ENCODE results near the gene RGS11.

Gene RGS11

DNA sequence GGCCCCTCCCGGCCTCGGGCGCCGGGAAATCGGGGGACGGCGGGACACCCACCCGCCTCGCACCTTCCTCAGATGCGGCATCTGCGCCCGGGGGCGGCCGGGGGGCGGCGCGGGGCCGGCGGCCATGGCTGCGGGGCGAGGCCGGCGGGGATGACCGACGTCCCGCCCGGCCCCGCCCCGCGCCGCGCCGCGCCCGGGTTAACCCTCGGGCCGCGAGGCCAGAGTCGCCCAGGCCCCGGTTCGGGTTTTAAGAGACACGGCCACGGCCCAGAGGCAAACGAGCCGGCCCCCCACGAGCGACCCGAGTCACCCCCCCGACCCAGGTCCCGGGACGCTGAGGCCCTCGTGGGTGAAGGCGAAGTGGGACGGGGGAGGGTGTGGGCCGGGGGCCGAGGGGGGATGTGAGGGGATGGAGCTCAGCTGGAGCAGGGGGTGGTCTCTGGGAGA, at the start of gene RGS11:
Gene RGS11, minus strand, starts transcription at position 159 of the 447 bp plus-strand sequence. Its CDS starts 33 bp downstream, at position 126.
- no peak for DNase-seq

DNA sequence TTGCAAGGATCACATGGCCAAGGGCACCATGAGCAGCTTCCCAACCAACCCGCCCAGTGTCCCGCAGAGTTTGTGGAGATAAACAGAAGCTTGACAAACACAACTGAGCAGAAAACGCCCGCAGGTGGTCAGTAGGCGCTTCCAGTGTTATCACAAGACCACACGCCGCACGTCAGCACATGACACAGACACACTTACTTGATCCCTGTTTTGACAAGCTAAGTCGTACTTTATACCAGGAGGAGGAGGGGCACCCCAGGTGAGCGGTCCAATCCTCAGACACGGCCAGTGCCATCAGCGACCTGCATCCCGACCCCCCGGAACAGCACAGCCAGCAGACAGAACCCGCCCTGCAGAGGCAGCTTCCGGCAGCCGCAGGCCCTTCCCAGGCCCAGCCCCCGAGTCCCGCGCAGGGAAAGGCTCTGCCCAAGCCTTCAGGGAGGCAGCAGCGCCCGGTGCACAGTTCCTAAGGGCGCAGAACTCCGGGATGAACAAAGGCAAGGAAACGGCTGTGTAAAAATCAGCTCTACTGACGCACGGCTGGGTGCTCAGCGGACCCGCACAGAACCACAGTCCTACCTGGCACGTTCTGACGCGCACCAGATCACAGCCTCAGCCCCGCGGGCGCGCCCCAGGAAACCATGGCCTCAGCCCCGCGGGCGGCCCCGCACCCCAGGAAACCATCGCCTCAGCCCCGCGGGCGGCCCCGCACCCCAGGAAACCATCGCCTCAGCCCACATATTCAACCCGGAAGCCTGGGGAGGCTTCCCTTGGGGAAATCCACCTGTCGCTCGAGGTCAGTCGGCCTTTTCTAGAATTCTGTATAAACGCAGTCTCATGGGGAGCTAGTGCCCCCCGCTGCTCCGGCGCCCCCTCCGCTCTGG, 48.9 kb upstream of the RGS11 start:
- DNase-seq: no peak

DNA sequence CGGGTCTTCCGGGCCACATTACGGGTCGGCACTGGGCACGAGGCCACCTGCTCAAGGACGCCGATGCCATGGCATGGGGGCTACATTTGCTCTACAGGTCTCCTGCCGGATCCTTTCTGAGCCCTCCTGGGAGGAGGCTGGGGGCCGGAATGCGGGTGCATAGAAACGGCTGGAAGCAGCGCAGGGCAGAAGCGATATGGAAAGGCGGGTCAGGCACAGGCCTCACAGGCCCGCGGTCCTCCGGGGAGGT, 48.4 kb upstream of the RGS11 start:
- DNase-seq: no peak

DNA sequence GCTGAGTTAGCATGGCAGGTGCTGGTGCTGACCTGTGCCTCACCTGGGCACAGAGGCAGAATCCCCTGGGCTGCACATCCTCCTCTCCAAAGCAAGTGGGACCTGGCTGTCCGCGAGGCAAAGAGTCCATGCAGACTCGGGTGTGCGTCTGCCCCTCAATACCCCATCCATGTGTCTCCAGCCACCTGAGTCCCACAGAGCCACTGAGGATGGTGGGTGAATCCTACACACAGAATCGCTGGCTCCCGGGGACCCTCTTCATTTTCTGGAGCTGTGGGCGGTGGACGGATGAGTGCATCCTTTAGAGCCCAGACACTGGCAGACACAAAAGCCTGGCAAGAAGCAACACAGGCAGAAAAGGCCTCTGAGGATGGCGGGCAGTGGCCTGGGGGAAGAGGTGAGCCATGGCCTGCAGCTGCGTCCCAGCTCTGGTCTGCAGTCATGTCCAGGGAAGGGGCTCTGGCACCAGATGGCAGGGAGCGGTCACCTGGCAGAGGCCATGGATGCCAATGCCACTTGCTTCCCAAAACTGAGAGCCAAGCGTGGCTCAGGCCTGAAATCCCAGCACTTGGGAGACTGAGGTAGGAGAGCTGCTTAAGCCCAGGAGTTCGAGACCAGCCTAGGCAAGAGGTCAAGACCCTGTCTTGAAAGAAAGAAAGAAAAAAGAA, 46.9 kb upstream of the RGS11 start:
- DNase-seq: no peak

DNA sequence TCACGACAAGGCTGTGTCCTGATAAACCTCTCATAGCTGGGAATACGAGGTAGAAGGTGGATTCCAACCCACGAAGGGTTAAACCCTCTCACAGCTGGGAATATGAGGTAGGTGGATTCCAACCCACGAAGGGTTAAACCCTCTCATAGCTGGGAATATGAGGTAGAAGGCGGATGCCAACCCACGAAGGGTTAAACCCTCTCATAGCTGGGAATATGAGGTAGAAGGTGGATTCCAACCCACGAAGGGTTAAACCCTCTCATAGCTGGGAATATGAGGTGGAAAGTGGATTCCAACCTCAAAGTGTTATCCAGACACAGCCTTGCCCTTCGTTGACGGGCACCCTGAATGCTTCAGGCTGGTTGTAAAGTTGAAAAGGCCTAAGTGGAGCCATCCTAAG, 45.8 kb upstream of the RGS11 start:
- no peak for DNase-seq

DNA sequence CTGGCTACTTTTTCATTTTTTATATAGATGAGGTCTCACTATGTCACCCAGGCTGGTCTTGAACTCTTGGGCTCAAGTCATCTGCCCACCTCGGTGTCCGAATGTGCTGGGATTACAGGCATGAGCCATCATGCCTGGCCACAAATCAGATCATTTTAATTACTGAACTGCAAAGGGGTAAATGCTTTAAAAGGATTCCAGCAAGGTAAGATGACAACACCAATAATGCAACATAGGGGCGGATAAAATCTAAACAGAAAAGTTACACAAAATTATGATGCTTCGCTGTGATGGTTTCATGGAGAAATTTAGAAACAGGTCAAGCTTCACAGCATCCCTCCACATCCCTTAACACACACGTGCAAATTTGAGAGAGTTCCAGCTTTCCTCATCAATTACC, 44.5 kb upstream of the RGS11 start:
- no peak for DNase-seq

DNA sequence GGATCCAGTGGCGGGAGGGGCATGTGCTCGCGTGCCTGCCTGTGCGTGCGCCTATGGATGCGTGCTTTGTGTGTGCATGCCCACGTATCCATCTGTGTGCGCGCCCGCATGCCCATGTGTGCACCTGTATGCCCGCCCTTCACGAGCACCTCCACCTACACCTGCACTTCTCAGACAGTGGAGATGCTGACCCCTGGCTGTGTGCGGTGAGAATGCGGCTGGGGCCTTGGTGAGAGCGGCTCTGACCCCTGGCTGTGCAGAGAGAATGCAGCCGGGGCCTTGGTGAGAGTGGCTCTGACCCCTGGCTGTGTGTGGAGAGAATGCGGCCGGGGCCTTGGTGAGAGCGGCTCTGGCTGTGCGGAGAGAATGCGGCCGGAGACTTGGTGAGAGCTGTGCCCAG, 42.9 kb upstream of the RGS11 start:
- no peak for DNase-seq

DNA sequence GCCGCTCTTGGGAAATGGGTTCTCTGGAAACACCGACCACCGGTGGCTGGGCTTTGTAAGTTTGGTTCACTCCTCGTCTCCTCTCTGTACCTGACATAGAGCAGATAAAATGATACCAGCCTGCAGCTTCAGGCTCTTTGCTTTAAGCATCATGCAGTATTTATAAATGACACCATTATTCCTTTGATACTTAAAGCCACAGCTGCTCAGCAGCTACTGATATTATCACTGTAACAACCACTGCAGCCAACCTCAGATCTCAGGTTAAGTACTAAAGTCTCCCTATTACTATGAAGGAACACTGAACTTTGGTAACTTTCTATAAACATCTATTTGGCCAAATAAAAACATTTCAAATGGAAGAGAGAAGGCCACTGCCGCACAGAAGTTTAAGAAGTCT, 41.8 kb upstream of the RGS11 start:
- no peak for DNase-seq

DNA sequence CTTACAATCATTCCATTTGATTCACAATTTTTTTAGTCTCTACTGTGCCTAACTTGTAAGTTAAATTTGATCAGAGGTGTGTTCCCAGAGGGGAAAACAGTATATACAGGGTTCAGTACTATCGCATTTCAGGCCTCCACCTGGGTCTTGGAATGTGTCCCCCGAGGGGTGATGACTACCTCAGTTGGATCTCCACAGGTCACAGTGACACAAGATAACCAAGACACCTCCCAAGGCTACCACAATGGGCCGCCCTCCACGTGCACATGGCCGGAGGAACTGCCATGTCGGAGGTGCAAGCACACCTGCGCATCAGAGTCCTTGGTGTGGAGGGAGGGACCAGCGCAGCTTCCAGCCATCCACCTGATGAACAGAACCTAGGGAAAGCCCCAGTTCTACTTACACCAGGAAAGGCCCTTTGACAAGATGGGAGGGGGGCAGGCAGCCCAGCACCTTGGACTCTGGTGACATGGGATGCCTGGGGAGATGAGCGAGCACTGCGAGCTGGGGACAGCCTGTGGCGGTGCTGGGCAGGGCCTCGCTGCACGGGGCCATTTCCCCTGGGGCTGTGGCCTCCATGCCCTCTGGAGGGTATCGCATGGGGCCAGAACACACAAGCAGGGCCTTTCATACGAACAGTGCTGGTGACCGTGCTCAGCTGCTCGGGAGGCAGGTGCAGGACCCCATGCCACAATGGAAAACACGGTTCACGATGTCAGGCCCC, 41.2 kb upstream of the RGS11 start:
- no peak for DNase-seq

DNA sequence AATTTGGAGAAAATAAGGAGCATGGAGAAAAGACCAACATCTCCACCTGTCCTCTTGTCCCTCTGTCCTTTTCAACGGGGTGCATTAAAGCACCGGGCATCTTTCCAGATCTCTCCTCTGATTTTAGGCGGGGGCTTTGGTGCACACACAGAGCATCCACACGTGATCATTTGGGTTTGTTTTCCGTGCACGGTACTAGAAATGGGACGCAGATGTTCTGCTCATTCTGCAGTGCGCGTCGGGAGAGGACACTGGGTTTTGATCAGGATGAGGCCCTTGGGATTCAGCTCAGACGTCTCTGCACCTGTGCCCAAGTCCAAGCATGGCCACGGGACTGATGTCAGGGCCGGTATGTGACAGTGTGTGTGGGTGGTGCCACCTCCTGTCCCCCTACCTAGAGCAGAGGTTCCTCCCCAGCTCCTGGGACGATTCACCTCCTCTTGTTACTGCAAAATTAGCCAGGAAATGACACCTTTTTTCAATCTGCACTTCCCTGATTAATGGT, 39.1 kb upstream of the RGS11 start:
- no peak for DNase-seq

DNA sequence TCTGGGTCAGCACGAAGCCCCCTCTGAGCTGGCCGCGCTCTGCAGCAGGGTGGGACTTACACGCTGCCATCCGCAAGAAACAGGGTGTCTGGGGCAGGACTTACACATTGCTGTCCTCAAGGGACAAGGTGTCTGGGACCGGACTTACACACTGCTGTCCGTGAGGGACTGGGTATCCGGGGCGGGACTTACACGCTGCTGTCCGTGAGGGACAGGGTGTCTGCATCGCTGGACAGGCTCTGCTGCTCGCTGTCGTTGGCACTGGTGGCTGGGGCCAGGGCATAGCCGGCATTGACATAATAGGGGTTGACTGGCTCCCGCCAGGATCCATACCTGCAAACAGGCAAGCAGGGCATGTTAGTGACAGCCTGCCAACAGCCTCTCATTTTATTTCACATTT, 38.6 kb upstream of the RGS11 start:
- no peak for DNase-seq

DNA sequence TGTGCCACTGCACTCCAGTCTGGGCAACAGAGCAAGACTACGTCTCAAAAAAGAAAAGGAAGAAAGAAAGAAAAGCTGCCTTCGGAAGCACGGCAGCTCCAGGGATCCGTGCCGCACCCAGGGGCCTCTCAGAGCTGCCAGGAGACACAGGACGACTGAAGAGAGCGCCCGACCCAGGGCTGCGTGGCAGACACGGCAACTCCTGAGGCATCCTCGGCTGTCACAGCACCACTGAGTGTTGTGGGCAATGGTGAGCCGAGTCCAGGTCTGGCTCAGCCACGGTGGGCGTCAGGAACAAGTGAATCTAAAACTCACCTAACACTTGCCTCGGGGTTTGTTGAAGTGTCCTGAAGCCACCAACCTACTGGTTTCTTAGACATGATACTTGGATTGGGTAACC, 36.0 kb upstream of the RGS11 start:
- DNase-seq: no peak

DNA sequence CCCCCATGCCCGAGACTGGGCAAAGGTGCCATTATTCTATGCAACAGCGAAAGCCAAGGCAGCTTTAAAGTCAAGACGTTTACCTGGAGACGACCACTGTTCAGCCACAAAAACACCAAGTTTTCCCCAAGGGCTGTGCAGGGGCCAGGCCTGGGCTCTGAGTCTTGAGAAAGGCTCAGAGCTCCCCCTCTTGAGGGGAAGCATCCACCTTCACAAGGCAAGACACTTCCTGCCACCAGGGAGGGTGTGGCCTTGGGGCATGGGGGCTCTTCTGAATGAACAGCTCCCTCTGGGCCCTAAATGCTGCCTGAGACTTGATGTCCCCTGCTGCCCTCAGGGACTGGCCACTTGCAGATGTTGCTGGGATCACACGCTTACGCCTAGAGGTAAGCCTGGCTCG, 33.7 kb upstream of the RGS11 start:
- DNase-seq: no peak

DNA sequence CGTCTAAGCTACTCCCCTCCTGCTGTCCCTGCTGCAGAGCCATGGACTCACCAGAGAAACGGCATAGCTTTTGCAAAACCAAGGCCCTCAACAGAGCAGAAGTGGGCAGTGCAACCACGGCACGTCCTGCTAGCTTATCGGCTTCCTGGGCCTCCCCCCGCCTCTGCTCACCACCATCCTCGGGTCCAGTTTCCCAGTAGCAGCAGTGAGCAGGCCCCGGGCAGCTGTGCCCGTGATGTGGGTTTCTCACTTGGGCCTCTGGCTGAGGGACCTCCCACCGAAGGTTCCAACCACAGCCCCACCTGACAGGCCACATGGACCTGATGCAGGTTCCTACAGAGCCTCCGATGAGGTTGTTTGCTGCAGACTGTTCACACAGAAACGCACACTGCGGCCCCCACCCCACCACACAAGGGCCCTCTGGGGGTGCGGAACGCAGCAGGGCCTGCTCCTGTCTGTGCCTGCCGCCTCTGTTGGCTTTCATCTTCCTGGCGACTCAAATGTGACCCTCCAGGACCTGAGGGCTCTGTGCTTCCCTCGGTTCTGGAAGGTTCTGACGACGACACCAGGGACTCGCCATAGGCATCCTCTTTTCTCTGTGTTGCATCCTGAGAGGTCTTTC, 32.1 kb upstream of the RGS11 start:
- no peak for DNase-seq

DNA sequence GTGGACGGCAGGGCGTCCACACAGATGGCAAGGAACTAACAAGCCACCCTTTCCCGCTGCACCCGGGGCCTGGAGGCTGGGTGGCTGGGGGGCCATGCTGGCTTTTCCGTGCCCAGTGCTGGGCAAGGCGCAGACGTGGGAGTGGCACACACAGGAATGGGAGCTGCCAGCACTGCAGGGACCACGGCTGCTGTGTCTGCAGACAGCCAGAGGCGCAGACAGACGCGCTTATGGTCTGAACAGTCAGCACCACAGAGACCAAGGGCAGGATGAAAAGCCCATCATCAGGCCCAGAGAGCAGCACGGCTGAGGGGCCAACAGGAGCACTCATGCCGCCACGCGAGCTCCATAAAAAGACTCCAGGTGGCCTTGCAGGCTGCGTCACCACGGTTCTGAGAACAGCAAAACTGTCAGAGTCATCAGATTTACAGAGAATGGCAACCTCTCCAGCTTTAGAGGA, 31.2 kb upstream of the RGS11 start:
- no peak for DNase-seq

DNA sequence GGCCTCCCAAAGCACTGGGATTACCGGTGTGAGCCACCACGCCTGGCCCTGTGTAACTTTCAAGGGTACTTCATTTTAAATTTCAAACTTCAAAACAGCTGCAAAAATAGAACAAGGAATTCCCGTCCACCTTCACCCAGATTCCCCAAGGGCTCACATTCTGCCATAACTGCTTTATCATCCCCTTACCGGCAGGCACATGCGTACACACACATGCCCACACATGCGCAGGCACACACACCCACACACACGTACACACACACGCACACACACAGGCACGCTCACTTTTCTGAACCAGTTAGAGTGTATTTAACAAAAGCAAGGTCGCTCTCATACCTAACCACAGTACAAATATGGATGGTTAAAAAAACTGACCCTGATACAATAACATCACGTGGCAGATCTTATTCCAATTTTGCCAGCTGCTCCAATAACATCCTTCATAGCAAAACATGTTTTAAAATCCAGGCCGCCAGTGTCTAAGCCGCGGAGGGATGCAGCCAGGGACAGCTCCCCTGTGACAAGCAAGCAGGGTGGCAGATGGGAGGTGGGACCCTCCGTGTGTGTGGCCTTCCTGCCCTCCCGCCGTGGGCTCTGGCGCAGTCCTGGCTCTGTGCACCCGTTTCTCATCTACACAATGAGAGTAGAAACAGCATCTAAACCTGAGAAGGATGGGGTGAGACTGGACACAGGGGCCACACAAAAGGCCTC, 30.3 kb upstream of the RGS11 start:
- no peak for DNase-seq

DNA sequence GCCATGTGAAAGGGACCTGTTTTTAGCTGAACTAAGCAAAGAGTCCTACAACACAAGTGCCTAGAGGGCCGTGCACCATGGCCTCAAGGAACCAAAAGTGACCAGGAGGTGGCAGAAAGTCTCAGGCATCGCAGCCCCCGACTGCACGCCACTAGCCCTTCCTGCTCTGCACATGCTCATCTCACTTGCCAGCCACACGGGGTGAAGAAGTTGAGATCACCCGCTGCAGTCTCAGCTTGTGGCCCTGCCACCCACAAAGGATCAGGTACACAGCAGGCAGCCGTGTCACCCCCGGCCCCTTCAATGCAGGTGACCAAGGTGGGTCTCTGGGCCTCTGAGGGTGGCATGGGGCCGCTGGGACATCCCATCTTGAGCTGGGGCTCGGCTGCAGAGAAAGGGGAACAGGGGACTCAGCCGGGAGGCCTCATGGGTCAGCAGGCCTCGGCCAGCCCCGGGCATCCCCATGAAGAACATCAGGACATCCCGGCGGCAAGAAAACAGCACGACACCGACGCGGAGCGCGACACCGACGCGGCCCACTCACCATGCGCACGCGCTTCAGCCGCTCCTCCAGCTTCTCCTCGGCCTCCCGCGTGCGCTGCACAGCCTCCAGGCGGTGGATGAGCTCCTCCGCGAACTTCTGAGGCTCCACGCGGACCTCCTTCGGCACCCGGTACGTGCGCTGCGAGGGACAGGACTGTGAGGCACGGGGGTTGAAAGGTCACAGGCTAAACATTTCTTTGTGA, 28.2 kb upstream of the RGS11 start:
- DNase-seq: no peak

DNA sequence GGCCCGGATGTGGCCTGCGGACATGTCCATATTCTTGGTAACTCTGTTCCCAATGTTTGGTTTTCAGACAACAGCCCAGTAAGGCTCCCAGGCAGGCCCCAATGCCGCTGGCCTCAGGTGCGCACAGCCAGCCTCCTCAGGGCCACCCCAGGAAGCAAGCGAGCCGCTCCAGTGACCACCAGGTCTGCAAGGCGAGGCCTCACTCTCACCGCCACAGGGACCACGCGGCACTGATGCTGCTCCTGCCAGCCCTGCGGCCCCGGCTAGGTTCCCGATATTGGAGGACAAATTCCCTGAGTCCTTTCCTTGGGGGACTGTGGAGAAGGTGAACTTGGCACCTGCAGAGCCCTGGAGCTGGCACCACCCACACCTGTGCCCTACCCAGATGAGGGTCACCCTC, 26.2 kb upstream of the RGS11 start:
- DNase-seq: no peak

DNA sequence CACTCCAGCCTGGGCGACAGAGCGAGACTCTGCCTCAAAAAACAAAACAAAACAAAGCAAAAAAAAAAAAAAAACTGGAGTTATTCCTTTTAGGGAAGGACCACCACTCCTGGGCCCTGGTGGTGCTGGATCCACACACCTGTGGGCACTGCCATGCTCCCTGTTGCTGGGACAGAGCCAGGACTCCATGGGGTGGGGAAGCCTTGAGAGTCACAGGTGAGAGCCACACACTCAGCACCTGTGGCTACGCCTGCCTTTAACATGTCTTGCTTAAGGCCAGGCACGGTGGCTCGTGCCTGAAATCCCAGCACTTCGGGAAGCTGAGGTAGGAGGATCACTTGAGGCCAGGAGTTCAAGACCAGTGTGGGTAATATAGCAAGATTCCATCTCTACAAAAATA, 25.5 kb upstream of the RGS11 start:
- no peak for DNase-seq

DNA sequence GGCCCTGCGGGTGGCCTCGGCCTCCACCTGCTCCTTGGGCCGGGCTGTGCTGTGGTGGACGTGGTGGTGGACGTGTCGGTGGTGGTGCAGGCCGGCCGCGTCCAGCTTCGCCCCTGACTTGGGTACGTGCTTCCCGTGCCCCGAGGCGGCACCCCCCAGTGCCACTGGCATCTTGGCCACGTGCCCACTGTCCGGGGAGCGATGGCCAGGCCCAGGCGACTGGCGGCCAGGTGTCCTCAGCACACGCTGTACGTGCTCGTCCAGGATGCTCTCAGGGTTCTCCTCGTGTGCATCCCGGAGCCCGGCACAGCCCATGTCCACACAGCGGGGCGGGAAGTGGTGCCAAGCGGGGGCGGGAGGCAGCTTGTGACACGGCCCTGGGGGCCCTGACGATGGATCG, 22.1 kb upstream of the RGS11 start:
- DNase-seq: no peak

DNA sequence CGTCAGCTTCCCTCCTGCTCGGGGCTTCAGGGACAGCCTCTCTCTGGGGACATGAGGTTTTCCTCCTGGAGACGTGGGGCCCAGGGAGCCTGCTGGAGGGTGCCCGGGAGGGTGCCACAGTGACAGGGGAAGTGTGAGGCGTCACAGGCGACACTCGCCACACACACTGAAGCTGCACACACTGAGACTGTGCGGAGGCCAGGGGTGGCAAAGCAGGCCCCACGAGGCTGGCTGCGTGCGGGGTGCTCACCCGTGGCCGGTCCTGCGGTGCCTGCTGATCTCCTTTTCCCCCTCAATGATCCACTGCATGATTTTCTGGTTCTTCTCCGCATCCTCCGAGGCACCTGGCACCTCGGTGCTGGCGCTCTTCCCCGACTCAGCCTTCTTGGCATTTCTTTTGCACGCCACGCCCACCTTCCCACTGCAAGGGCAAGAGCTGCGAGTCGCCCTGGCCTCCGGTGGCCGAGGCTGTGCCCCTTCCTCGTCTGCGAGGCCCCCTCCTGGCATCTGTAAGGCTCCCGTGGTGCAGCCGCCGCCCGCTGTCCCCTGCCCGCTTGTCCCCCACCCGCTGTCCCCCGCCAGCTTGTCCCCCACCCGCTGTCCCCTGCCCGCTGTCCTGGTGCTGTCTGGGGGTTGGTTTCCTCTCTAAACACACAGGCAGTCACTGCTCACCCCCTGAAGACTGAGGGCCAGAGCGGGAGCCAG, 21.2 kb upstream of the RGS11 start:
- no peak for DNase-seq

All from fibroblast of skin of right quadriceps (primary cell).